Activated CD8-positive, alpha-beta T cell treated with anti-CD3 and anti-CD28 coated beads for 36 hours (primary cell): Measurements from ENCODE around the gene TNFRSF17. TPM values are rescaled to one million over a fixed set of nuclear protein-coding genes. Genes with fewer than 3 reads are reported as not detected.

Experiments
- ATAC-seq: fragments of 200-7000 bp; cut with Tn5 transposase; one replicate; pipeline ENCODE4 v1.10.0; 2021; ENCODE audit warnings: mild to moderate bottlenecking, moderate library complexity
- CTCF ChIA-PET: fragments of 350-600 bp; sonication (Branson Sonifier 250); formaldehyde crosslinking; loops from one replicate; lab custom pipeline; 2021; ENCODE audit warnings: antibody characterized with exemption; lab: Charles Lee
- POLR2A ChIA-PET: fragments of 350-600 bp; sonication (Branson Sonifier 250); formaldehyde crosslinking; loops from one replicate; lab custom pipeline; 2021; ENCODE audit warnings: antibody characterized with exemption; lab: Charles Lee
- DNase-seq: peaks from one replicate; pipeline ENCODE4 v3.0.0-alpha.2; 2020
- H3K27ac Mint-ChIP-seq: one replicate; pipeline ENCODE4 v1.8.0; 2021; ENCODE audit warnings: mild to moderate bottlenecking, mixed read lengths
- H3K27me3 Mint-ChIP-seq: one replicate; pipeline ENCODE4 v1.8.0; 2021; ENCODE audit warnings: mixed read lengths
- H3K36me3 Mint-ChIP-seq: one replicate; pipeline ENCODE4 v1.8.0; 2021; ENCODE audit warnings: low read depth, mixed read lengths
- H3K4me1 Mint-ChIP-seq: one replicate; pipeline ENCODE4 v1.8.0; 2021; ENCODE audit warnings: low read depth, mixed read lengths
- H3K4me3 Mint-ChIP-seq: one replicate; pipeline ENCODE4 v1.8.0; 2021; ENCODE audit warnings: mild to moderate bottlenecking, moderate library complexity, mixed read lengths
- H3K9me3 Mint-ChIP-seq: one replicate; pipeline ENCODE4 v1.8.0; 2021; ENCODE audit warnings: mixed read lengths
- intact Hi-C: fragments of 100-400 bp; cut with micrococcal nuclease; formaldehyde crosslinking; loops from one replicate; pipeline ENCODE4 v1.10.0; 2022
- total RNA-seq, 2 experiments: library from RNA; stranded (reverse); gene quantifications; one replicate each; pipeline ENCODE4 v1.2.3, GENCODE V29; 2021
- TF ChIP-seq, protein P1 (sequence below): fragments of 200-600 bp; IDR thresholded peaks from one replicate; pipeline ENCODE4 v1.8.0; 2022; ENCODE audit warnings: antibody characterized with exemption, mild to moderate bottlenecking

TNFRSF17 gene
- total RNA-seq, 2 experiments from 2014 or later = not detected

GRCh38 chr16:11988258-11988978 lies 23.4 kb downstream of the TNFRSF17 start:
- no peaks in the 10 kb centered on the region for H3K4me1 Mint-ChIP-seq
- H3K27ac Mint-ChIP-seq = no peak overlapping the region
- H3K4me3 Mint-ChIP-seq = no peak overlapping the region
- ATAC-seq = no peak
- H3K36me3 Mint-ChIP-seq = no peaks in the 10 kb centered on the region
- TF ChIP-seq, protein P1, sequence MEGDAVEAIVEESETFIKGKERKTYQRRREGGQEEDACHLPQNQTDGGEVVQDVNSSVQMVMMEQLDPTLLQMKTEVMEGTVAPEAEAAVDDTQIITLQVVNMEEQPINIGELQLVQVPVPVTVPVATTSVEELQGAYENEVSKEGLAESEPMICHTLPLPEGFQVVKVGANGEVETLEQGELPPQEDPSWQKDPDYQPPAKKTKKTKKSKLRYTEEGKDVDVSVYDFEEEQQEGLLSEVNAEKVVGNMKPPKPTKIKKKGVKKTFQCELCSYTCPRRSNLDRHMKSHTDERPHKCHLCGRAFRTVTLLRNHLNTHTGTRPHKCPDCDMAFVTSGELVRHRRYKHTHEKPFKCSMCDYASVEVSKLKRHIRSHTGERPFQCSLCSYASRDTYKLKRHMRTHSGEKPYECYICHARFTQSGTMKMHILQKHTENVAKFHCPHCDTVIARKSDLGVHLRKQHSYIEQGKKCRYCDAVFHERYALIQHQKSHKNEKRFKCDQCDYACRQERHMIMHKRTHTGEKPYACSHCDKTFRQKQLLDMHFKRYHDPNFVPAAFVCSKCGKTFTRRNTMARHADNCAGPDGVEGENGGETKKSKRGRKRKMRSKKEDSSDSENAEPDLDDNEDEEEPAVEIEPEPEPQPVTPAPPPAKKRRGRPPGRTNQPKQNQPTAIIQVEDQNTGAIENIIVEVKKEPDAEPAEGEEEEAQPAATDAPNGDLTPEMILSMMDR = no peak
- no peaks in the 10 kb centered on the region for H3K27me3 Mint-ChIP-seq
- H3K9me3 Mint-ChIP-seq = no peaks in the 10 kb centered on the region
- no peak for DNase-seq
- CTCF ChIA-PET = no interaction called here
- intact Hi-C loops = no loop called here
- POLR2A ChIA-PET = interaction anchor here (1.0 kb wide), 1 partner anchor 12 kb away, joined by 3 read pairs; the partner anchor contains the start of gene SNX29

DNA sequence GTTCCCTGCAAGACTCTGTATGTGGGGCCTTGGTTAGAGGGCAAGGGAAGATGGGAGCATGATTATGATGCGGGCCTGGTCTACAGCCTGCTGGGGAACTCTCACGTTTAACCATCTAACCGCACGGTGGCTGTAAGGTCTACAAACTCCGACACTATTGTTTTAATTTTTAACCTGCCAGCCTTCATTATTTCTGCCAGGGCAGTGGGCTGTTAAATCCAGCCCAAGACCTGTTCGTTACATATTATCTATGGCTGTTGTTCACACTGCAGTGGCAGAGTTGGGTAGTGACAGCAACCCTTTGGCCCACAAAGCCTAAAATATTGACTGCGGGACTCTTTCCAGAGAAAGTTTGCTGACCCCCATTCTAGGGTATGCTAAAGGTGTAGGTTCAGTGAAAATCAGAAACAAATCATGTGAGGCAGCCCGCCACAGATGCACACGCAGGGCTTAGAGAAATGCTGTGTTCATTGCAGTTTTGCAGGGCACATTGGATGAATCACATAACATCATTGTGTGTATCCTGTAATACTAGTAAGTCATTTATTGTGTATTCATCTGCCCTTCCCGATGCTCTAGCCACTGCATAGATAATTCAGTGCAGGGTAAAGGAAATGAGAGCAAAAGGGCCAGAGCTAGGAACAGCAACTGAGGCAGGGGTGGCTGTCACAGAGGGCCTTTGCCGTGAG lies 25.8 kb downstream of the TNFRSF17 start:
- no peak for ATAC-seq
- intact Hi-C loops = no loop called here
- no peak overlapping the region for H3K4me3 Mint-ChIP-seq
- ChIA-PET POLR2A (no interaction called here), CTCF (no interaction called here)
- H3K36me3 Mint-ChIP-seq = no peaks in the 10 kb centered on the region
- H3K27me3 Mint-ChIP-seq = no peaks in the 10 kb centered on the region
- H3K4me1 Mint-ChIP-seq = peaks cover 3% of the 10 kb centered on the region
- no peak overlapping the region for H3K27ac Mint-ChIP-seq
- H3K9me3 Mint-ChIP-seq = no peaks in the 10 kb centered on the region
- no peak for DNase-seq
- TF ChIP-seq, protein P1 = no peak

DNA sequence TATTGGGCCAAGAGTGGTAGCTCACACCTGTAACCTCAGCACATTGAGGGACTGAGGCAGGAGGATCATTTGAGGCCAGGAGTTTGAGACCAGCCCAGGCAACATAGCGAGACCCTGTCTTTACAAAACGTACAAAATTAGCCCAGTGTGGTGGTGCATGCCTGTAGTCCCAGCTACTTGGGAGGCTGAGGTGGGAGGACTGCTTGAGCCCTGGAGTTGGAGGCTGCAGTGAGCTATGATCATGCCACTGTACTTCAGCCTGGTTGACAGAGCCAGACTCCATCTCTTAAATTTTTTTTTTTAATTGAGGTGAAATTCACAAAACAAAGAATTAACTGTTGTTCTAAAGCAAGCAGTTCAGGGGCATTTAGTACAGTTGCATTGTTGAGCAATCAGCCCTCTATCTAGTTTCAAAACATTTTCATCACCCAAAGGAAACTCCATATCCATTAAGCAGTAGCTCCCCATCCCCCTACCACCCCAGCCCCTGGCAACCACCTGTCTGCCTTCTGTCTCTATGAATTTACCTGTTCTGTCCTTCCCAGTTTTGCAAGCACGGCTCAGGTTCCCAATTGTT lies 27.1 kb downstream of the TNFRSF17 start:
- H3K36me3 Mint-ChIP-seq = no peaks in the 10 kb centered on the region
- H3K4me3 Mint-ChIP-seq = no peak overlapping the region
- TF ChIP-seq, protein P1 = no peak
- intact Hi-C loops = no loop called here
- H3K27me3 Mint-ChIP-seq = no peaks in the 10 kb centered on the region
- H3K4me1 Mint-ChIP-seq = peaks cover 3% of the 10 kb centered on the region
- POLR2A ChIA-PET = no interaction called here
- H3K27ac Mint-ChIP-seq = no peak overlapping the region
- no peaks in the 10 kb centered on the region for H3K9me3 Mint-ChIP-seq
- no peak for DNase-seq
- CTCF ChIA-PET = no interaction called here
- ATAC-seq = no peak

- no peak for DNase-seq
- ChIA-PET CTCF (interaction anchor here (1.0 to 1.3 kb wide), 2 partner anchors 16 to 75 kb away, joined by 3 read pairs; partner anchors contain the start of gene SNX29), POLR2A (no interaction called here)
- ATAC-seq = no peak
- Mint-ChIP-seq H3K9me3 (no peaks in the 10 kb centered on the region), H3K27me3 (no peaks in the 10 kb centered on the region), H3K27ac (no peak overlapping the region), H3K36me3 (no peaks in the 10 kb centered on the region), H3K4me3 (no peak overlapping the region), H3K4me1 (peaks cover 3% of the 10 kb centered on the region)
- TF ChIP-seq, protein P1 = no peak
- intact Hi-C loops = no loop called here
Observed at GRCh38 chr16:11992586-11993524, 27.8 kb downstream of the TNFRSF17 start.
